SKM-1 treated with dmso at 0.1 percent for 144 hours (cell line): ENCODE data around the gene SHANK2.
"Not testable (repeated sequence)": the region's sequence is repeated elsewhere in the genome, so short reads cannot be mapped to it uniquely, and the experiment has no call there.

ENCODE experiments used
- DNase-seq: peaks from one replicate; lab custom pipeline; 2025; ENCODE audit not compliant: unreplicated experiment; lab: John Stamatoyannopoulos, UW

The SHANK2 gene

GRCh38 chr11:71245601-71246391 lies 6.6 kb downstream of the SHANK2 start:
- no peak for DNase-seq

- DNase-seq, result no peak
These were observed 8.1 kb downstream of the SHANK2 start for GRCh38 chr11:71244116-71244810.

GRCh38 chr11:71242391-71242790 lies 10.0 kb downstream of the SHANK2 start:
- DNase-seq, result no peak

GRCh38 chr11:71241721-71242259 lies 10.6 kb downstream of the SHANK2 start:
- no peak for DNase-seq

DNA sequence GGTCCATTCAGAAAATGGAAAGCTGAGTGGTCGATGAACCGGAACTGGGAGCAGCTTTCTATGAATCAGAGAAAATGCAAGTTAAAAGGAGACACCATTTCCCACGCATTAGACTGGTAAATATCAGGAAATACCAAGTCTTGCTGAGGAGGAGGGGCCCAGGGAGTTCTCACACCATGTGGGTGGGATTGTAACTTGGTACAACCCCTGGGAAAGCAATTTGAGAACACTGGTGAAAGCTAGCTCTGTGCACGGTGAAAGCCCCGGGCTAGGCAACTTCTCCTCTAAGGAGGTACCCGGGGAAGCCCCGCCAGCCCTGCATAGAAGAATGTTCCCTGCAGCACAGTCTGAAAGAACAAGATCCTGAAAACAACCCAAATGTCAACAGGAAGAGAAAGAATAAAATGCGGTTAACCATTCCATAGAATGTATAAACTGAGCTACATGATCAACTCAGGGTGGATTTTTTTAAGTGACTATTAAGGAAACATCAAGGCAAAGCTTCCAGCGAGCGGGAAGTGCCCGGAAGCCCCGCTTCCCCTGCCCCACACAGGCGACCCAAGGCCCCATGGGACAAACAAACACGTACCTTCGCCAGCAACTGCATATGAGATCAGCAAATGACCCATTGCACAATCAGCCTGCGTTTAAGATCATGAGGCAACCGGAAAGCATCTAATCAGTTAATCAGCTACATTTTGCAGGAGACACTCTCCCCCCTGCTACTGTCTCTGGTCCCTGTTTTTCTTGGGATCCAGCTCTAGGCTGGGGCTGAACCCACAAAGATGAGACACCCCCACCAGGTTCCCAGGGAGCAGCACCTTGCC lies 11.3 kb downstream of the SHANK2 start:
- DNase-seq, result no peak

GRCh38 chr11:71240061-71240690 lies 12.2 kb downstream of the SHANK2 start:
- DNase-seq, result no peak

DNA sequence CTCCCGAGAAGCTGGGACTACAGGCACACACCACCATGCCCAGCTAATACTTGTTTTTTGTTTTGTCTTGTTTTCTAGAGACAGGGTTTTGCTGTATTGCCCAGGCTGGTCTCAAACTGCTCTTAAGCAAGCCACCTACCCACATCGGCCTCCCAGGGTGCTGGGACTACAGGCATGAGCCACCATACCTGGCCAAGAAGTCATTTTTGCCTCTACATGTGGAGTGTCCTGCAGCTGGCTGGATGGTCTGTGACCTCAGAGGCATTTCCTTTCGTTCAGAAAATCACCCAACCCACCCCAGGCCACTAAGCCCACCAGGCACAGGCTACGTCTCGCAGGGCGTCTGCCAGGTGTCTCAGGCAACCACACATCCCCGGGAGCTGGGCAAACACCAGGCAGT lies 12.8 kb downstream of the SHANK2 start:
- DNase-seq, result no peak

GRCh38 chr11:71238941-71239340 lies 13.4 kb downstream of the SHANK2 start:
- no peak for DNase-seq

DNA sequence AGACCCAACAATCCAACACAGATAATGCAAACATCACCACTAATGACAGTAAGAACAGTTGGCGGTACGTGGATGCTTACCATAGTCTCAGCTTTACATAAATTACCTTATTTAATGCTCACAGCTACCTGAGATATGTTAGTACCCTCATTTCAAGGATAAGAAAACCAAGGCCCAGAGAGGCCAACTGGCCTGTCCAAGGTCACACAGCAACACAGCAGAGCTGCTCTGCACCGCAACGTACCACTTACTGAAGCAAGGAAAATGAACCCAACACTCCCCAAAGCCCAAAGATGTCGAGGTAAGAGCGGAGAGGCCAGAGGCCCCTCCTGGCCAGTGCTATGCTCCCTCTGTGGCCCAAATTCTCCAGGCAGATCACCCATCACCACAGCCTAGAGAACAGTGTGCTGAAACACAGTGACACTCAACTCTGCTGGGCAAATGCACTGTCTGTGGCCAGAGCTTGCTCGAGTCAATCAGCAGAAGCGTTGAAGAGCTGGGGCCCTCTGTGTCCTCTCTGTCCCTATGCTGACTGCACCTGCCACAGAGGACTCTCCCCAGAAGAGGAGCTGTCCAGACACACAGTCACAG lies 14.0 kb downstream of the SHANK2 start:
- DNase-seq, result no peak

DNA sequence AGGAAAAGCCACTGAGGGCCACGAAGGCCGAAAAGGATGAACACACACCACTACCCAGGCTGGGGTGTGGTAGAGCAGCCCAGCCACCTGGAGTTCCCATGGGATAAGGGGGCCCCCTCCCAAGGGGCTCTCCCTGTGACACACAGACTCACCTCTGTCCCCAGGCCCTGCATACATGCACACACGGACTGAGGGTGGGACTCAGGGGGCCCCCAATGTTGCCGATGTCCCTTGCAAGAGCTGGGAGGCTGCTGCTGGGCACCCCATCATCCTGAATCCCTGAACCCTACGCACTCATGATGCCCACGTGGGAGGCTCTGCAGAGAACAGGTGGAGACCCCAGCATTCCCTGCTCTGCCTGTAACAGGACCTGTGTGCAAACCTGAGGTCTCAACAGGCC lies 14.5 kb downstream of the SHANK2 start:
- no peak for DNase-seq

DNA sequence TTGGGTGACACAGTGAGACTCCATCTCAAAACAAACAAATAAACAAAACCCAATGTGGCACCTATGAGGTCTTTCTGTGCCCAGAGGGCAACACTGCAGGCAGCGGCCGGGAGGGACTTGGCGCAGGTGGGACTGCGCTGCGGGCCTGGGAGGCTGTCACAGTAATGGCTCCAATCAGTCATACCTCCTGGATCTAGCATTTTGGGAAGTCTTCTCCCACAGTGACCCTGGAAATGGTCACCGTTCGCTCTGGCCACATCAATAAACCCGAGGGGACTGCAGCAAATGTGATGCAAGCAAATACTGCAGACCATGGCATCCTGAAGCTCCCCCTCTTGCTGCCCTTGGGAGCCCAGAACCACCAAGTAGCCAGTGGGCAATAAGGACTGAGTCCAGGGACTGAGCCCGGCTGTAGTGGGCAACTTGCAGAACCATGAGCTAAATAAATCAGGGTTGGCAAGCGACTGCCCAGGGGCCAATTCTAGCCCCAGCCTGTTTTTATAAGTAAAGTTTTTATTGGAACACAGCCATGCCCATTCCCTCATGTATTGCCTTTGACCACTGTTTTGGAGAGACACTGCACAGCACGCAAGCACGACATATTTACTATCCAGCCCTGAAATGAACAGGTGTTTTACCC lies 15.4 kb downstream of the SHANK2 start:
- no peak for DNase-seq

- no peak for DNase-seq
These were observed 16.7 kb downstream of the SHANK2 start for GRCh38 chr11:71235719-71236118.

DNA sequence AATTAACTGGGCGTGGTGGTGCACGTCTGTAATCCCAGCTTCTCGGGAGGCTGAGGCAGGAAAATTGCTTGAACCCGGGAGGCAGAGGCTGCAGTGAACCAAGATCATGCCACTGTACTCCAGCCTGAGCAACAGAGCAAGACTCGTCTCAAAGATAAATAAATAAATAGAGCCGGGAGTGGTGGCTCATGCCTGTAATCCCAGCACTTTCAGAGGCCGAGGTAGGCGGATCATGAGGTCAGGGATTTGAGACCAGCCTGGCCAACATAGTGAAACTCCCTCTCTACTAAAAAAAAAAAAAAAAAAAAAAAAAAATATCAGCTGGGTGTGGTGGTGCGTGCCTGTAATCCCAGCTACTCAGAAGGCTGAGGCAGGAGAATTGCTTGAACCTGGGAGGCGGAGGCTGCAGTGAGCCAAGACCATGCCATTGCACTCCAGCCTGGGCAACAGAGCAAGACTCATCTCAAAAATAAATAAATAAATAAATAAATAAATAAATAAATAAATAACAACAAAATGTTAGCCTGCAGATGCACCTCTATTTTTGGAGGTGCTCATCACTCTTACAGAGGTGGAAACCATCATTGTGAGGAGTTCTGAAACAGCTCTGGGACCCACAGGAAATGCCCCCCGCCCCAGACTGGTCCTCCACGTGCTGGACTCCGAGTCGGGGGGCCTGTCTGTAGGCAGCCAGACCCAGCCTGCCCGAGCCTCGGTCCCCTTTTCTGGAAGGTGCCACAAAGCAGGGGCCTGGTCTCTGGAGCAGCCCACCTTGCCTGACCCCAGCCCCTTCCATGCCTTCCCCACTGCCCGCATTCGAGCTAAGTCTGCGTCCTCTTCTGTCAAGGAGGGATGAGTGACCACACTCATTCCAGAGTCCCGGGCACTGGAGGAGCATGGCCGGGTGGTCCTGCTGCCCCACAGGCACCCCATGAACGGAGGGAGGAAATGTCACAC lies 18.2 kb downstream of the SHANK2 start:
- not testable (repeated sequence) for DNase-seq

DNA sequence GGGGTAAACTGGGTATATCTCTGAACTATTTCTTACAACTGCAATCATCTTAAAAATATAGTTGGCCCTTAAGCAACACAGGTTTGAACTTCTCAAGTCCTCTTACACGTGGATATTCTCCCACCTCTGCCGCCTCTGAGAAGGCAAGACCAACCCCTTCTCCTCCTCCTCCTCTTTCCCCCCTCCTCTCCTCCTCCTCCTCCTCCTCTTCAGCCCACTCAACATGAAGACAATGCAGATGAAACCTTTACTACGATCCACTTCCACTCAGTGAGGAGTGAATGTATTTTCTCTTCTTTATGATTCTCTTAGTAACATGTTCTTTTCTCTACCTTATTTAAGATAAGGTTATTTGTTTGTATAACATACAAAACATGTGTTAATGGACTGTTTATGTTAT lies 20.0 kb downstream of the SHANK2 start:
- no peak for DNase-seq

DNA sequence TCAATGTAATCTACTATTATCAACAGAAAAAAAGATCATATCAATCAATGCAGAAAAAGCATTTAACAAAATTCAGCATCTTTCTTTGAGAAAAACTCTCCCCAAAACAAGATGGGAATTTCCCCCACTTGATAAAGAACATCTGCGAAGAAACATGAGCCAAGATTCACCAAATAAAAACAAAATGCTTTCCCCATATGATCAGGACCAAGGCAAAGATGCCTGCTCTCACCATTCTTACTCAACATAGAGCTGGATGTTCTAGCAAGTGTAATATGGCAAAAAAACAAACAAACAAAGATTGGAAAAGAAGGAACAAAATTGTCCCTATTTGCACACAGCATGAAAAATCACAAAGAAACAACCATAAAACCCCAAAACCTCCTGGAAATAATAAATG lies 23.4 kb downstream of the SHANK2 start:
- DNase-seq, result no peak

DNA sequence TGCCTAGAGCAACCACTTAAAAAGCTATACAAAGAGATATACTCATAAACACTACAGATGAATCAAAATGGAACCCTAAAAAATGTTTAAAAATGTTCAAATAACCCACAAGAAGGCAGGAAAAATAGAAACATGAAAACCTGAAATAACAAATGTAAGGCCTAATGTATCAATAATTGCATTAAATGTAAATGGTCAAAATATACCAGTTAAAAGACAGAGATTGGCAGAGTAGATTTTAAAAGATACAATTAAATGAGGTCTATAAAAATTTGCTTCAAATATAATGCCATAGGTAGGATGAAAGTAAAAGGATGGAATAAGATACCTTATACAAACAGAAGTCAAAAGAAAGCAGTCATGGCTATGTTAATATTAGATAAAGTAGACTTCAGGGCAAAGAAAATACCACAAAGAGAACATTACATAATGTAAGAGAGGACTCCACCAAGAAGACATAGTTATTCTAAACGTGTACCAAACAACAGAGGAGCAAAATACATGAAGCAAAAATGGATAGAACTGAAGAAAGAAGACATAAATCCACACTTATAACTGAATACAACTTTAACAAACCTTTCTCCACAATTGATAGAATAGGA lies 25.2 kb downstream of the SHANK2 start:
- DNase-seq, result no peak

DNA sequence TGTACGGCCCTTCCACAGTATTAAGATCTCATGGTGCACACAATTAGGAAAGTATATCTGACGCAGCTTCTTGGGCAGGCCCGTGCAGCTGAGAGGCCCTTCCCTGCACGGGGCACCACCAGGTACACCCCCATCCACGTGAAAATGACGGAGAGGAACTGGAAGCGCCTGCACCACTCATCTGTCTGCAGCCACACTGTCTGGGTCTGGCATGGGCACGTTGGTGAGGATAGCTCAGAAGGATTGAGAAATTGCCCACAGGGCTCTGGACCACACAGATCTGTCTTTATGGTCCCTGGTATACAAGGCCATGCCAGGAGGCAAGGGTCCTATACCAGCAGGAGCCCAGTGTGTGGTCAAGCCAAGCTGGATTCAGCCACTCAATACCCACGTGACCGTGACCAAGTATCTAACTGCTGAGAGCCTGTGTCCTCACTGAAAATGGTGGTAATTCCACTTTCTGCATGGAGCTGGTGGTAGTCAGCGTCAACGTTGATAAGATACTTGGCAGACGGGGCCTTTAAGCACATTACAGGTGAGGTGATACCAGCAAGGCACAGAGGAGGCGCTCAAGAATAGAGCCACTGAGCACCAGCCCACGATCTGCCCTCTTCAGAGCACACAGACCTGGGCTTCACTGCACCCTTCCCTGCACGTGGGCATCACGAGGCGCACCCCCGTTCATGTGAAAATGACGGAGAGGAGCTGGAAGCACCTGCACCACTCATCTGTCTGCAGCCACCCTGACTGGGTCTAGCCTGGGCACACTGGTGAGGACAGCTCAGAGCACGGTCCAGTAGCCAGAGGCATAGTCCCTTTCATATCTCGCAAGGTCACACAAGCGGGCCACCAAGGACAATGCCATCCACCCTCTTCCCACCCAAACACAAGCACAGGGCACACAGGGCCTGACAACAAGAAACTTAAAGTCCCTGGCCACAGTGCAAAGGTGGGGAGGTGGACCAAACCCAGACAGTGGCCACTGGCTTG lies 28.4 kb downstream of the SHANK2 start:
- no peak for DNase-seq

DNA sequence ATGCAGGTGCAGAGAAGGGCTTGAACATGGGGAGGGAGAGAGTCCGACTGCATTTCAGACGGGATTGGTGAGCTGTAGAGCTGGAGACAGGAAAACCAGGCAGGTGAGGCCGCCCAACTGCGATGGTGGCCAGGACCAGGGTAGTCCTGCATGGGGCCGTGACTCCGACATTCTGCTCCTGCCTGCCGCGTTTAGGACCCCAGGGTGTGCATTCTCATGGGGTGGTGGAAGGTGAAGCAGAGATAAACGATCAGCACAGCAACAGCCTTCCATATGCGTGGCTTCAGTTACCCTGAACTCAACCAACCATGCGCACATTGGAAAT lies 29.3 kb downstream of the SHANK2 start:
- DNase-seq, result no peak
